NCI-H69 (cell line): ENCODE data around the gene OBSCN.

Experiments
- DNase-seq: peaks from one replicate; lab custom pipeline; 2025; lab: John Stamatoyannopoulos, UW

The OBSCN gene

DNA sequence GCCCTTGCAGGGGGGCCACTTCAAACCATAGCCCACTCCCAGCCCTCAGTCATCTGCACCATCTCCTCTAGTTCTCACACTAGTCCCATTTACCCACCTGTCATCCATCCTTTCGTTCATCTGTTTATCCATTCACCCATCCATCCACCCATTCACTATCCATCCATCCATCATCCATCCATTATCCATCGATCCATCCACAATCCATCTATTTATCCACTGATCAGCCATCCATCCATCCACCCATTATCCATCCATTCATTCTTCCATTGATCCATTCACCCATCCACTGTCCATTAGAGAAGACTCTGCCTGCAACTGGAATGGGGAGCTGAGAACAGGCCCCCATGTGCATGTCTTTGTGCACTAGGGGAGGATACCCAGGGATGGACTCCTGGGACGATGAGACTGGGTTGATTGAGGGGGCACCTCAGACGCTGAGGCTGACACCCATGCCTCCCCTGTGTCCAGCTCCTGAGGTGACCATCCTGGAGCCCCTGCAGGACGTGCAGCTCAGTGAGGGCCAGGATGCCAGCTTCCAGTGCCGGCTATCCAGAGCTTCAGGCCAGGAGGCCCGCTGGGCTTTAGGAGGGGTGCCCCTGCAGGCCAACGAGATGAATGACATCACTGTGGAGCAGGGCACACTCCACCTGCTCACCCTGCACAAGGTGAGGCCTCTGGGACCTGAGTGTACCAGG is 100.9 kb downstream of the OBSCN start:
- no peak for DNase-seq

GRCh38 chr1:228309326-228310067 is 101.7 kb downstream of the OBSCN start:
- no peak for DNase-seq

- DNase-seq: no peak
Observed at GRCh38 chr1:228310162-228310792, 102.4 kb downstream of the OBSCN start.

DNA sequence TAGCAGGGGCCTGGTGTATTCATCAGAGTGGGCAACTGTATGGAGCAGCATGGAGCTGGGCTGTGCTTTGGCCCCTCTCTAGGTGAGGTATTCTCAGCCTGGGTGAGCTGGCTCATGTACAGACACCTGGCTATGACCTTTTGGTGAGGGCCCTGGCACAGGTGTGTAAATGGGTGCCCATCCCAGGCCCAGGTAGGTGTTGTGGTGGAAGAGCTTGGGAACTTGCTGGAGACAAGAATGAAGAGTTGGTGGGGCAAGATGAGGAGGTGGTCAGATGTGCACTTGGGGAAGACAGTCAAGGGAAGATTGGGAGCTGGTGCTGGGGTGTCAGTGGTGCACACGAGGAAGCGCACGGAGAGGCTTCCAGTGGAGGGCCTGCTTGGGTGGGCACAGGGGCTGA is 103.2 kb downstream of the OBSCN start:
- DNase-seq: no peak

- no peak for DNase-seq
Observed at GRCh38 chr1:228312136-228312764, 104.4 kb downstream of the OBSCN start.

GRCh38 chr1:228313536-228314277 is 105.9 kb downstream of the OBSCN start:
- no peak for DNase-seq

DNA sequence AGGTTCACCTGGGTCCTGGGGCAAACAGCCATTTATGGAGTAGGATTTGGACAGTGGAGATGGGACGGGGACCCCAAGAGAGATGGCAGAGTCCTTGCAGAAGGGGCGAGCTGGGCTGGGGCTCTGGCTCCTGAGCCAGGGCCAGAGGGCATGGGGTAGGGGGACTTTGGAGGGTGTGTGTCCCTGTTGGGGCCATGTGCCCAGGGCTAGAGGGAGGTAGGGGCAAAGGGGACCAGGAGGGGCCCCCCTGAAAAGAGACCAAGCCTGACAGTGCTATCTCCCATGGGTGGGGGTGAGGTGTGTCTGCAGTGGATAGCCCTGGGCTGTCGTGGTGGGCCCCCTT is 106.4 kb downstream of the OBSCN start:
- DNase-seq: no peak

GRCh38 chr1:228314658-228315483 is 107.0 kb downstream of the OBSCN start:
- no peak for DNase-seq

DNA sequence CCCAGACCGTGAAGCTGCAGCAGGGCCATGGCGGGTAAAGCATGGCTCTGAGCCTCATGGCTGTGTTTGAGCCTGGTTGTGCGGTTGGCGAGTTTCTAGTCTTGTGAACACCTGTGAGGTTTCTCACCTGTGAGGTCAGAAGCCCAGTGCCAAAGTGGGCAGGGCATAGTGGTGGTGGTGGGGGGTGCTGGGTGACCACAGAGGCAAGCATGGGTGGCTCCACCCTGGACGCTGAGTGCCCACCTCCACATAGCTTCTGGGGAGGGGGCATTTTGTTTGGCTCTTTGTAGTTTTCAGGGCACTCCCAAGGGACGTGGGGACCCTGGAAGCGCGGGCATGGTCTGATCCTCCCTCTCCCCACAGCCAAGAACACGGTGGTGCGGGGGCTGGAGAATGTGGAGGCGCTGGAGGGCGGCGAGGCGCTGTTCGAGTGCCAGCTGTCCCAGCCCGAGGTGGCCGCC is 107.7 kb downstream of the OBSCN start:
- no peak for DNase-seq

- DNase-seq: no peak
Observed at GRCh38 chr1:228315945-228316588, 108.2 kb downstream of the OBSCN start.

- DNase-seq: no peak
Observed at GRCh38 chr1:228316589-228317387, 108.9 kb downstream of the OBSCN start.

GRCh38 chr1:228317411-228317828 is 109.6 kb downstream of the OBSCN start:
- DNase-seq: no peak

- DNase-seq: no peak
Observed at GRCh38 chr1:228317891-228318810, 110.3 kb downstream of the OBSCN start.

- no peak for DNase-seq
Observed at GRCh38 chr1:228318823-228319241, 111.0 kb downstream of the OBSCN start.

- DNase-seq: no peak
Observed at GRCh38 chr1:228319352-228320088, 111.7 kb downstream of the OBSCN start.

DNA sequence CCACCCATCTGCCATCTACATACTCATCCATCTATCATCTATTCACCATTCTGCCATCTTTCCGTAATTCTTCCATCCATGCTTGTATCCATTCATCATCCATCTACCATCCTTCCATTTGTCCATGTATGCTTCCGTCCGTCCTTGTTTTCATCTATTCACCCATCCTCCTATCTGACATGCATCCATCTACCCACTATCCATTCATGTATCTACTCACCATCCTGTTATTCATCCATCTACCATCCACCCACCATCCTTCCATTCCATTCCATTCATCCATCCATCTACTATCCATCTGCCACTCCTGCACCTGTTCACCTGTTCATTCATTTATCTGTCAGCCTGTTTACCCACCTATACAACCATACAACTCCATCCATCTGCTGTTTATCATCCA is 112.5 kb downstream of the OBSCN start:
- no peak for DNase-seq

GRCh38 chr1:228321435-228321834 is 113.6 kb downstream of the OBSCN start:
- no peak for DNase-seq

DNA sequence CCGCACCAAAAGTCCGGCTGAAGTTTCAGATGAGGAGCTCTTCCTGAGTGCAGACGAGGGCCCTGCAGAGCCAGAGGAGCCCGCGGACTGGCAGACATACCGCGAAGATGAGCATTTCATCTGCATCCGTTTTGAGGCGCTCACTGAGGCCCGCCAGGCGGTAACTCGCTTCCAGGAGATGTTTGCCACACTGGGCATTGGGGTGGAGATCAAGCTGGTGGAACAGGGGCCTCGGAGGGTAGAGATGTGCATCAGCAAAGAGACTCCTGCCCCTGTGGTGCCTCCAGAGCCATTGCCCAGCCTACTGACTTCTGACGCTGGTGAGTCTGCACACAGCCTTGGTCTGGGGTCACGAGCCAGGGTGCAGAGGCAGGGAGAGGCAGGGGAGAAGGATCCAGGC is 114.1 kb downstream of the OBSCN start:
- DNase-seq: no peak
